ENCODE measurements around the gene METTL16.
A peak's percentile ranks its signal among the peaks of the same experiment; 100 is the strongest.

The METTL16 gene

GRCh38 chr17:2399572-2400473 lies 111.9 kb downstream of the METTL16 start:
- Histone ChIP-seq H3K4me1 (ENCODE audit: control insufficient read depth, insufficient read depth, low read length, poor library complexity, severe bottlenecking) (peaks cover 45% of the 10 kb centered on the region), H3K4me3 (ENCODE audit: insufficient read depth, low read depth, low read length, poor library complexity, severe bottlenecking) (peak overlapping the region; percentile 98), H3K36me3 (ENCODE audit: control insufficient read depth, insufficient read depth, low read length) (peaks cover 3% of the 10 kb centered on the region), H3K27me3 (replicated peaks; ENCODE audit: control insufficient read depth, insufficient read depth, low read length, poor library complexity, severe bottlenecking) (no peaks in the 10 kb centered on the region), H3K9me3 (ENCODE audit: control insufficient read depth, low read length) (no peaks in the 10 kb centered on the region), H3K27ac (ENCODE audit: insufficient read depth, low read length, poor library complexity, severe bottlenecking) (peak overlapping the region; percentile 97)
- DNase-seq: peak; percentile 89 to 92 (median 90)

GRCh38 chr17:2398655-2399571 lies 112.8 kb downstream of the METTL16 start:
- Histone ChIP-seq H3K9me3 (ENCODE audit: control insufficient read depth, low read length) (no peaks in the 10 kb centered on the region), H3K4me3 (ENCODE audit: insufficient read depth, low read depth, low read length, poor library complexity, severe bottlenecking) (peak overlapping the region; percentile 98), H3K4me1 (ENCODE audit: control insufficient read depth, insufficient read depth, low read length, poor library complexity, severe bottlenecking) (peaks cover 54% of the 10 kb centered on the region), H3K27ac (ENCODE audit: insufficient read depth, low read length, poor library complexity, severe bottlenecking) (peak overlapping the region; percentile 97), H3K36me3 (ENCODE audit: control insufficient read depth, insufficient read depth, low read length) (peaks cover 3% of the 10 kb centered on the region), H3K27me3 (replicated peaks; ENCODE audit: control insufficient read depth, insufficient read depth, low read length, poor library complexity, severe bottlenecking) (no peaks in the 10 kb centered on the region)
- DNase-seq: peak; percentile 41 to 61 (median 54)

GRCh38 chr17:2398182-2398581 lies 113.5 kb downstream of the METTL16 start:
- no peak overlapping the region for H3K4me3 ChIP-seq (ENCODE audit: insufficient read depth, low read depth, low read length, poor library complexity, severe bottlenecking)

DNA sequence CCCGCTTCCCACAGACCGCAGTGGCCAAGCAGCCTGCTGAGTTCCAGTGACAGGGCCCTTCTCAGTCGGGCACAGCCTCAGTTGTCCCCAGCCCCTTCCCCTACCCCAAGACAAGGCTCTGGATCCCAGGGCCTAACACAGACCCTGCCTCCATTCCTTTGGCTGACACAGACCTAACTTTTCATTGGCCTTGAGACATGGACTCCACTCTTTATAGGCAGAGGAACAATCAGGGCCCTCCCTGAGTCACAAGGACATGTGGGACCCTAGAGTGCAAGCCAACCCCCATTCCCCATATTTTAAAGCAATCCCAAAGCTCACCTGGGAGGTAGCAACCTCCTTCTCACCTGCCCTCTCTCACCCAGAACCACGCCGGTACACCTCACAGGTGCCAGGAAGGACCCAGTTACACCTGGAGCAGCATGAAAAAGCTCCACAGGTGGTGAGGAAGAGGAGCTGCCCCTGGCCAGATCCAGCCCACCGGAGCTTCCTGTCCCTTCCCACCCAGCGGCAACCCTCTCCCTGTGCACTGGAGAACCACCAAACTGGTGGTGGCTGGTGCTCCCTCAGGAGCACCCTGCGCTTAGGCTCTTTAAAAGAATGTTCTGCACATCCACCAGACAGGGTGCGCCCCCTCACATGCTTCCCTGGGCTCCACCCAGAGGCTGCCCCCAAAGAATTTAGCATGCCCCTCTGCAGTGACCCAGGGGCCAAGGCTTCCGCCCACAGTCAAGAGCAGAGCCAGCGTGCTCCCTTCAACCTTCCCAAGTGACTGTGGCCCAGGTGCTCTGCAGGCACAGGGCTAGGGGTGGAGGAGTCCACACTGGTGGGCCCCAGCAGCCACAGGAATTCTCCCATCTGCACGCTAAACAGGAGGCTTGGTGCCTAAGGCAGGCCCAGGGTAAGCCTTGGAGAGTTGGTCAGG lies 114.2 kb downstream of the METTL16 start:
- peak overlapping the region; percentile 49 for H3K27ac ChIP-seq (ENCODE audit: insufficient read depth, low read length, poor library complexity, severe bottlenecking)
- H3K36me3 ChIP-seq (ENCODE audit: control insufficient read depth, insufficient read depth, low read length): peaks cover 3% of the 10 kb centered on the region
- DNase-seq: no peak
- no peak overlapping the region for H3K4me3 ChIP-seq (ENCODE audit: insufficient read depth, low read depth, low read length, poor library complexity, severe bottlenecking)
- H3K27me3 ChIP-seq (replicated peaks; ENCODE audit: control insufficient read depth, insufficient read depth, low read length, poor library complexity, severe bottlenecking): no peaks in the 10 kb centered on the region
- H3K4me1 ChIP-seq (ENCODE audit: control insufficient read depth, insufficient read depth, low read length, poor library complexity, severe bottlenecking): peaks cover 52% of the 10 kb centered on the region
- no peaks in the 10 kb centered on the region for H3K9me3 ChIP-seq (ENCODE audit: control insufficient read depth, low read length)

More at GRCh38 chr17:2398182-2398581, 113.5 kb downstream of the METTL16 start:
- Histone ChIP-seq H3K9me3 (ENCODE audit: control insufficient read depth, low read length) (no peaks in the 10 kb centered on the region), H3K27me3 (replicated peaks; ENCODE audit: control insufficient read depth, insufficient read depth, low read length, poor library complexity, severe bottlenecking) (no peaks in the 10 kb centered on the region), H3K4me1 (ENCODE audit: control insufficient read depth, insufficient read depth, low read length, poor library complexity, severe bottlenecking) (peaks cover 54% of the 10 kb centered on the region), H3K36me3 (ENCODE audit: control insufficient read depth, insufficient read depth, low read length) (peaks cover 3% of the 10 kb centered on the region), H3K27ac (ENCODE audit: insufficient read depth, low read length, poor library complexity, severe bottlenecking) (peak overlapping the region; percentile 39)
- DNase-seq: no peak

- Histone ChIP-seq H3K27ac (ENCODE audit: insufficient read depth, low read length, poor library complexity, severe bottlenecking) (peak overlapping the region; percentile 49), H3K4me1 (ENCODE audit: control insufficient read depth, insufficient read depth, low read length, poor library complexity, severe bottlenecking) (peaks cover 56% of the 10 kb centered on the region), H3K36me3 (ENCODE audit: control insufficient read depth, insufficient read depth, low read length) (peaks cover 3% of the 10 kb centered on the region), H3K27me3 (replicated peaks; ENCODE audit: control insufficient read depth, insufficient read depth, low read length, poor library complexity, severe bottlenecking) (no peaks in the 10 kb centered on the region), H3K4me3 (ENCODE audit: insufficient read depth, low read depth, low read length, poor library complexity, severe bottlenecking) (peak overlapping the region; percentile 1), H3K9me3 (ENCODE audit: control insufficient read depth, low read length) (no peaks in the 10 kb centered on the region)
- peak; percentile 24 to 40 (median 32) for DNase-seq
Measured at GRCh38 chr17:2396568-2397246, 115.0 kb downstream of the METTL16 start.

DNA sequence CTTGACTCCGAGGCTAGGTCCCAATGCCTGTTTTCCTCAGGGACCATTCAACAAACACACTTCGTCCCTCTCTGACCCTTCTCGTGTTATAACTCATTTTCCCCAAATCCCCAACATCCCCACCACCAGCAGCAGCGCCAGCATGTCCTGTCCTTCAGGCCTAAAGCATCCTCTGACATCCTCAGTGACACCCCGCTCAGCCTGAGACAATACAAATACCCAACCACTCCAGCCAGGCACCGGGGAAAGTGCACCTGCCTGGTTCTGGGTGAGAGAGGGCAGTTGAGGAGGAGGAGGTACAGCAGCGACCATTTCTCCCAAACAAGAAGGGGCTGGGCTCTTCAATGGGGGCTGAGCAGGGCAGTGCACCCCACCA lies 115.5 kb downstream of the METTL16 start:
- no peak for DNase-seq

GRCh38 chr17:2395258-2396181 lies 116.2 kb downstream of the METTL16 start:
- H3K27ac ChIP-seq (ENCODE audit: insufficient read depth, low read length, poor library complexity, severe bottlenecking): peak overlapping the region; percentile 49
- no peaks in the 10 kb centered on the region for H3K9me3 ChIP-seq (ENCODE audit: control insufficient read depth, low read length)
- no peak overlapping the region for H3K4me3 ChIP-seq (ENCODE audit: insufficient read depth, low read depth, low read length, poor library complexity, severe bottlenecking)
- no peak for DNase-seq
- peaks cover 3% of the 10 kb centered on the region for H3K36me3 ChIP-seq (ENCODE audit: control insufficient read depth, insufficient read depth, low read length)
- no peaks in the 10 kb centered on the region for H3K27me3 ChIP-seq (replicated peaks; ENCODE audit: control insufficient read depth, insufficient read depth, low read length, poor library complexity, severe bottlenecking)
- peaks cover 62% of the 10 kb centered on the region for H3K4me1 ChIP-seq (ENCODE audit: control insufficient read depth, insufficient read depth, low read length, poor library complexity, severe bottlenecking)

More for the DNA sequence above, 115.5 kb downstream of the METTL16 start:
- Histone ChIP-seq H3K27ac (ENCODE audit: insufficient read depth, low read length, poor library complexity, severe bottlenecking) (peak overlapping the region; percentile 49), H3K9me3 (ENCODE audit: control insufficient read depth, low read length) (no peaks in the 10 kb centered on the region), H3K36me3 (ENCODE audit: control insufficient read depth, insufficient read depth, low read length) (peaks cover 3% of the 10 kb centered on the region), H3K4me3 (ENCODE audit: insufficient read depth, low read depth, low read length, poor library complexity, severe bottlenecking) (peak overlapping the region; percentile 1), H3K27me3 (replicated peaks; ENCODE audit: control insufficient read depth, insufficient read depth, low read length, poor library complexity, severe bottlenecking) (no peaks in the 10 kb centered on the region), H3K4me1 (ENCODE audit: control insufficient read depth, insufficient read depth, low read length, poor library complexity, severe bottlenecking) (peaks cover 61% of the 10 kb centered on the region)

DNA sequence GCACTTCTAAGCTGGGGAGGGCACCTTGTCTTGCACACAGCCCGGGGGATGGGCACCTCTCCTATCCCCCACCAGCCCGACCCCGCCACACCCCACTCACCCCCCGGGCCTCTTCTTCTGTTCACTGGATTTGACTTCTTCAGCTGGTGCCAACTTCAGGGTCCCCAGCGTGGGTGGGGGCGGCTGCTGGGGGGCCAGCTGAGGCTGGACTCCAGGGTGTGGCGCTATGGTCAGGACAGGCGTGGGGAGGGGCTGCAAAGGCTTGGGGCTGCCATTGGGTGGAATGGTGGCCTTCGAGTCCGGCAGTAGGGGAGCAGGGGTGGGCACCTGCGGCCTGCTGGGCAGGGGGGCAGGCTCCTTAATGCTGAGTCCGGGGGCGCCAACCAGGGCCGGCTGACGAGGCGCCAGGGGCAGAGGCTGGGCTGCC lies 116.9 kb downstream of the METTL16 start:
- no peaks in the 10 kb centered on the region for H3K9me3 ChIP-seq (ENCODE audit: control insufficient read depth, low read length)
- no peak for DNase-seq
- no peaks in the 10 kb centered on the region for H3K27me3 ChIP-seq (replicated peaks; ENCODE audit: control insufficient read depth, insufficient read depth, low read length, poor library complexity, severe bottlenecking)
- peaks cover 3% of the 10 kb centered on the region for H3K36me3 ChIP-seq (ENCODE audit: control insufficient read depth, insufficient read depth, low read length)
- H3K4me3 ChIP-seq (ENCODE audit: insufficient read depth, low read depth, low read length, poor library complexity, severe bottlenecking): no peak overlapping the region
- peaks cover 62% of the 10 kb centered on the region for H3K4me1 ChIP-seq (ENCODE audit: control insufficient read depth, insufficient read depth, low read length, poor library complexity, severe bottlenecking)
- peak overlapping the region; percentile 49 for H3K27ac ChIP-seq (ENCODE audit: insufficient read depth, low read length, poor library complexity, severe bottlenecking)

Data from effector memory CD4-positive, alpha-beta T cell (primary cell).